ENCODE results near the gene MICAL2. TPM values are rescaled to one million over a fixed set of nuclear protein-coding genes. Genes with fewer than 3 reads are reported as not detected.

MICAL2 gene
- total and polyA plus RNA-seq, 12 donors: 8.4 to 80.5 (median 34.1) TPM

- H3K36me3 ChIP-seq (replicated peaks in 1 of 2): no peaks in the 10 kb centered on the region
- WGBS, 4 donors: 86 to 91% (median 89%) methylated on average over 2 of the region's 2 CpGs
- H3K9me3 ChIP-seq (replicated peaks in 1 of 3): no peaks in the 10 kb centered on the region
- H3K4me1 ChIP-seq (replicated peaks in 1 of 2): no peaks in the 10 kb centered on the region
- H3K27me3 ChIP-seq: no peaks in the 10 kb centered on the region
- no peak overlapping the region for H3K27ac ChIP-seq
- no peak for TF ChIP-seq POLR2A (IDR thresholded peaks at IDR 0.05)
- TF ChIP-seq CTCF (IDR thresholded peaks at IDR 0.05): no peak
- no peak for DNase-seq
- H3K4me3 ChIP-seq: no peak overlapping the region
- intact Hi-C loops (cut with DNase I): no loop called here
Observed at GRCh38 chr11:12295943-12296342, 185.6 kb downstream of the MICAL2 start.

GRCh38 chr11:12298610-12299009 lies 188.2 kb downstream of the MICAL2 start:
- 84 to 94% (median 89%) methylated on average over 3 of the region's 3 CpGs for WGBS, 4 donors
- Histone ChIP-seq H3K36me3 (replicated peaks in 1 of 2) (no peaks in the 10 kb centered on the region), H3K27ac (no peak overlapping the region), H3K4me1 (replicated peaks in 1 of 2) (no peaks in the 10 kb centered on the region), H3K27me3 (no peaks in the 10 kb centered on the region), H3K4me3 (no peak overlapping the region), H3K9me3 (replicated peaks in 1 of 3) (no peaks in the 10 kb centered on the region)
- intact Hi-C loops (cut with DNase I): no loop called here
- TF ChIP-seq CTCF (IDR thresholded peaks at IDR 0.05) (no peak), POLR2A (IDR thresholded peaks at IDR 0.05) (no peak)
- no peak for DNase-seq

GRCh38 chr11:12301379-12301778 lies 191.0 kb downstream of the MICAL2 start:
- 84 to 93% (median 89%) methylated on average over 3 of the region's 3 CpGs for WGBS, 4 donors

DNA sequence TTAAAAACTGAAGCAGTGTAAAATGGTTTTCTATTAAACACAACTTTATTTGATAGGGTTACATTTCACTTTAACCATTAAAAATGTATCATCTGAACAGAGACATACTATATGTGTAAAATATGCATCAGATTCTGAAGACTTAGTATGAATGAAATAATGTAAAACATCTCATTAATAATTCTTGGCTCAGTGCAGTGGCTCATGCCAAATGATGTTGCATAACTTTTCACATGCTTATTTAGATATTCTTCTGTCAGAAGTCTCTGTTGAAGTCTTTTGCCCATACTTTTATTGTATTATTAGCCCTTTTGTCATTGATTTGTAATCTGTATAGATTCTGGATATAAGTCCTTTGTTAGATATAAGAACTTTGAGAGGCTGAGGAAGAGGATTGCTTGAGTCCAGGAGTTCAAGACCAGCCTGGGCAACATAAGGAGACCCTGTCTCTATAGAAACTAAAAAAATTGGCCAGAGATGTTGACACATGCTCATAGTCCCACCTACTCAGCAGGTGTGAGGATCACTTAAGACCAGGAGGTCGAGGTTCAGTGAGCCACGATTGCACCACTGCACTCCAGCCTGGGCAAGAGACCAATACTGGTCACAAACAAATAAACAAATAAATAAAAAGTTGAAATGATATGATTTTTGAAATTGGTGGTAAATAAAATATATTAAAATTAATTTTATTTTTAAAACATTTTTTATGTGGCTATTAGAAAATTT lies 193.2 kb downstream of the MICAL2 start:
- WGBS, 4 donors: 80 to 83% (median 83%) methylated on average over 2 of the region's 2 CpGs
- intact Hi-C loops (cut with DNase I): no loop called here
- no peak overlapping the region for H3K27ac ChIP-seq

More at GRCh38 chr11:12301379-12301778, 191.0 kb downstream of the MICAL2 start:
- H3K4me1 ChIP-seq (replicated peaks in 1 of 2): no peaks in the 10 kb centered on the region
- no peaks in the 10 kb centered on the region for H3K36me3 ChIP-seq (replicated peaks in 1 of 2)
- intact Hi-C loops (cut with DNase I): no loop called here
- TF ChIP-seq CTCF (IDR thresholded peaks at IDR 0.05) (no peak), POLR2A (IDR thresholded peaks at IDR 0.05) (no peak)
- H3K27ac ChIP-seq: no peak overlapping the region
- H3K4me3 ChIP-seq: no peak overlapping the region
- no peak for DNase-seq
- no peaks in the 10 kb centered on the region for H3K27me3 ChIP-seq
- no peaks in the 10 kb centered on the region for H3K9me3 ChIP-seq (replicated peaks in 1 of 3)

More for the DNA sequence above, 193.2 kb downstream of the MICAL2 start:
- no peaks in the 10 kb centered on the region for H3K4me1 ChIP-seq (replicated peaks in 1 of 2)
- no peak for DNase-seq
- no peak overlapping the region for H3K4me3 ChIP-seq
- no peaks in the 10 kb centered on the region for H3K9me3 ChIP-seq (replicated peaks in 1 of 3)
- no peaks in the 10 kb centered on the region for H3K27me3 ChIP-seq
- TF ChIP-seq POLR2A (IDR thresholded peaks at IDR 0.05) (no peak), CTCF (IDR thresholded peaks at IDR 0.05) (no peak)
- no peaks in the 10 kb centered on the region for H3K36me3 ChIP-seq (replicated peaks in 1 of 2)
